Measurements from ENCODE around the gene HSPA12B. TPM values are rescaled to one million over a fixed set of nuclear protein-coding genes. Genes with fewer than 3 reads are reported as not detected.

HSPA12B gene
- total and polyA plus RNA-seq, 2 of the 4 experiments (the other 2 are of a cell fraction), result not detected

DNA sequence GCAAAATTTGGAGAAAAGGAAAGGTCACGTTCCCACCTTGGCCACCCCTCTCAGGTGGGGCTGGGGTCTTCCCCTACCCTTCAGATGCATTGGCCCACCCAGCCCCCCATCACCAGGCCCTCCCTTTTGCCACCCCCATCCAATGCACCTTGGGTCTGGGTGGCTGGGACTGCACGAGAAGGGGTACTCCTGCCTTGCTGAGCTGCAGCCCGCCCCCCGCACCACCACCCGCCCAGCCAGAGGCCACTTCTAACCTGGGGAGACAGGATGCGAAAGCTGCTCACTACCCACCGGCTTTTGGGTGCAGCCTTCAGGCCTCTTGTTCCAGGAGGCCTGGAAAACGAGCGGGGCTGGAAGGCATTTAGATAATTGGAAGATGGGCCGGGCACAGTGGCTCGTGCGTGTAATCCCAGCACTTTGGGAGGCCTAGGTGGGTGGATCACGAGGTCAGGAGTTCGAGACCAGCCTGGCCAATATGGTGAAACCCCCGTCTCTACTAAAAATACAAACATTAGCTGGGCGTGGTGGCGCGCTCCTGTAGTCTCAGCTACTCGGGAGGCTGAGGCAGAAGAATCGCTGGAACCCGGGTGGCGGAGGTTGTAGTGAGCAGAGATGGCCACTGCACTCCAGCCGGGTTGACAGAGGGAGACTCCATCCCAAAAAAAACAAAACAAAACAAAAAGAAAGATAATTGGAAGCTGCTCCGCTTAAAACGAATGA is 62.4 kb downstream of the HSPA12B start (continued):
- TF ChIP-seq BHLHE40 (IDR thresholded peaks at IDR 0.05; ENCODE audit: low read depth, low read length), result no peak

GRCh38 chr20:3795511-3796468 is 63.3 kb downstream of the HSPA12B start, which contains the start of gene CDC25B:
CDC25B (plus strand) TSS chr20:3796310; CDS start chr20:3796532, 222 bp downstream.
- dilution Hi-C loops (cut with HindIII; ENCODE audit: low sequenced_read_pairs, unreplicated experiment) (no loop called here), in situ Hi-C loops (cut with MboI; ENCODE audit: low sequenced_read_pairs) (no loop called here), intact Hi-C loops (cut with micrococcal nuclease) (no loop called here)
- peak within 1 kb of the TSS; percentile 87; the same call in 2 of the 3 replicates for H2BK15ac ChIP-seq (ENCODE audit: low read depth, low read length)
- peak within 1 kb of the TSS; percentile 91 for H4K91ac ChIP-seq (ENCODE audit: insufficient read depth, low read depth, low read length)
- peak within 1 kb of the TSS; percentile 78 for H3K56ac ChIP-seq (ENCODE audit: extremely low read depth, insufficient read depth, low read length)
- peak within 1 kb of the TSS; percentile 12 for H2BK20ac ChIP-seq (ENCODE audit: low read depth, low read length)
- H2BK5ac ChIP-seq (ENCODE audit: low read depth, low read length, poor library complexity, severe bottlenecking), result peak within 1 kb of the TSS; percentile 90
- peak within 1 kb of the TSS; percentile 92 for H3K4me2 ChIP-seq (ENCODE audit: low read depth, low read length)
- peak within 1 kb of the TSS; percentile 85 for H3K18ac ChIP-seq (ENCODE audit: low read depth, low read length)
- peaks cover 36 to 55% of the 10 kb centered on the region in 2 experiments for H3K79me1 ChIP-seq (ENCODE audit: low read depth in 1 of 2, low read length in 2 of 2)
- H3K27me3 ChIP-seq (ENCODE audit: control insufficient read depth, insufficient read depth, low read length), result no peaks in the 10 kb centered on the region
- H3K36me3 ChIP-seq (ENCODE audit: control insufficient read depth, insufficient read depth, low read length), result peaks cover 18% of the 10 kb centered on the region
- peak within 1 kb of the TSS; percentile 91 for H2AFZ ChIP-seq (replicated peaks; ENCODE audit: low read length, poor library complexity)
- peak within 1 kb of the TSS; percentile 92 to 93 for H4K8ac ChIP-seq (ENCODE audit: low read depth in 2 of 2, low read length in 2 of 2)
- peak within 1 kb of the TSS; percentile 95 for H3K27ac ChIP-seq (ENCODE audit: insufficient read depth, low read length)
- H3K9ac ChIP-seq (ENCODE audit: low read depth, low read length), result peak within 1 kb of the TSS; percentile 87
- DNase-seq (peak; percentile 83), ATAC-seq (ENCODE audit: low read depth) (peak; percentile 93)
- no peaks in the 10 kb centered on the region for H4K20me1 ChIP-seq (ENCODE audit: insufficient read depth, low read length)
- peak within 1 kb of the TSS; percentile 85 for H3K23ac ChIP-seq (ENCODE audit: low read depth, low read length)
- no peaks in the 10 kb centered on the region for H3K9me3 ChIP-seq (ENCODE audit: control insufficient read depth, insufficient read depth, low read length)
- WGBS, 2 experiments (ENCODE audit: extremely low coverage in 2 of 2, insufficient read length in 1 of 2), result 0% methylated on average over 18 of the region's 69 CpGs; no CpG with 5 or more reads in 1 of the 2 experiments
- H3K4ac ChIP-seq (ENCODE audit: low read depth, low read length), result peak within 1 kb of the TSS; percentile 95
- ChIA-PET CTCF (interaction anchor here (0.8 to 1.4 kb wide), 2 partner anchors 9 to 23 kb away, joined by 3 to 4 read pairs; partner anchors contain the start of gene CENPB), POLR2A (ENCODE audit: unreplicated experiment) (interaction anchor here (0.6 kb wide), 1 partner anchor 14 kb away, joined by 3 read pairs; no protein-coding TSS in a partner anchor)
- H2AK5ac ChIP-seq (ENCODE audit: low read depth, low read length), result peak within 1 kb of the TSS; percentile 97
- peaks cover 21% of the 10 kb centered on the region for H3K9me1 ChIP-seq (ENCODE audit: insufficient read depth, low read length)
- H3K14ac ChIP-seq (replicated peaks; ENCODE audit: low read depth, low read length), result peak within 1 kb of the TSS; percentile 73
- peak within 1 kb of the TSS; percentile 82 for H3K4me3 ChIP-seq (ENCODE audit: insufficient read depth, low read depth, low read length)
- H3K4me1 ChIP-seq (ENCODE audit: control insufficient read depth, insufficient read depth, low read length), result peaks cover 26% of the 10 kb centered on the region
- peak within 1 kb of the TSS; percentile 99 for H2AK9ac ChIP-seq (replicated peaks; ENCODE audit: low read depth, low read length, poor library complexity)
- H2BK120ac ChIP-seq (ENCODE audit: low read depth, low read length), result peak within 1 kb of the TSS; percentile 84
- BruUV-seq (replicated peaks), result no TSS peak
- peak within 1 kb of the TSS; percentile 87 for H4K5ac ChIP-seq (ENCODE audit: low read depth, low read length)
- TF ChIP-seq MAFK (IDR thresholded peaks at IDR 0.05; ENCODE audit: low read depth, low read length) (no peak), FOS (IDR thresholded peaks at IDR 0.05; ENCODE audit: low read depth, low read length) (no peak), MAZ (IDR thresholded peaks at IDR 0.05; ENCODE audit: borderline replicate concordance, low read depth, low read length) (peak; percentile 46; the same call in 1 of the 2 replicates), RFX5 (IDR thresholded peaks at IDR 0.05; ENCODE audit: low read depth, low read length) (no peak), POLR2A (IDR thresholded peaks at IDR 0.05; ENCODE audit: low read depth, low read length) (peak; percentile 52), USF2 (IDR thresholded peaks at IDR 0.05; ENCODE audit: low read depth, low read length) (peak; percentile 43), CEBPB (IDR thresholded peaks at IDR 0.05; ENCODE audit: low read depth, low read length) (no peak), SMC3 (IDR thresholded peaks at IDR 0.05; ENCODE audit: low read depth, low read length) (no peak), MXI1 (IDR thresholded peaks at IDR 0.05; ENCODE audit: borderline replicate concordance, low read depth, low read length) (0 out of 2 replicates have a peak, but pooled peaks have one; percentile 6), BHLHE40 (IDR thresholded peaks at IDR 0.05; ENCODE audit: low read depth, low read length) (no peak), NFE2L2 (IDR thresholded peaks at IDR 0.05; ENCODE audit: low read depth, low read length) (no peak), CHD1 (IDR thresholded peaks at IDR 0.05; ENCODE audit: low read depth, low read length) (no peak)

Measured in IMR-90 (cell line).